ENCODE results near the gene PTPRU.
A peak's percentile ranks its signal among the peaks of the same experiment; 100 is the strongest.

The PTPRU gene

GRCh38 chr1:29186707-29187106 is 49.6 kb upstream of the PTPRU start:
- TF ChIP-seq SCRT2 (tag by site-specific recombination; IDR thresholded peaks at IDR 0.05) (0 out of 2 replicates have a peak, but pooled peaks have one; percentile 26), AEBP2 (tag by site-specific recombination; IDR thresholded peaks at IDR 0.05; ENCODE audit: borderline replicate concordance) (no peak), ZNF558 (tag by site-specific recombination; IDR thresholded peaks at IDR 0.05) (no peak), ZNF843 (tag by site-specific recombination; IDR thresholded peaks at IDR 0.05) (no peak), SCRT1 (tag by site-specific recombination; IDR thresholded peaks at IDR 0.05; ENCODE audit: borderline replicate concordance) (0 out of 2 replicates have a peak, but pooled peaks have one; percentile 15), ZNF561 (tag by site-specific recombination; IDR thresholded peaks at IDR 0.05; ENCODE audit: borderline replicate concordance) (no peak)
- H3K4me3 ChIP-seq (ENCODE audit: low read depth, low read length) = no peak overlapping the region
- no peaks in the 10 kb centered on the region for H3K36me3 ChIP-seq (ENCODE audit: control insufficient read depth in 2 of 2, insufficient read depth in 1 of 2, low read length in 2 of 2)
- no peaks in the 10 kb centered on the region for H3K9me3 ChIP-seq (ENCODE audit: control insufficient read depth, insufficient read depth, low read depth, low read length)
- no peak overlapping the region for H3K27ac ChIP-seq (ENCODE audit: extremely low read depth, low read depth, low read length)
- H3K4me1 ChIP-seq (ENCODE audit: control insufficient read depth, insufficient read depth, low read length) = no peaks in the 10 kb centered on the region
- POLR2A ChIA-PET = no interaction called here
- CTCF ChIA-PET = interaction anchor here (0.5 to 1.5 kb wide), 4 partner anchors 16 to 941 kb away, joined by 4 to 6 read pairs (median 6); no protein-coding TSS in a partner anchor

GRCh38 chr1:29190718-29191117 is 45.6 kb upstream of the PTPRU start:
- no peak overlapping the region for H3K4me3 ChIP-seq (ENCODE audit: low read depth, low read length)
- no peaks in the 10 kb centered on the region for H3K4me1 ChIP-seq (ENCODE audit: control insufficient read depth, insufficient read depth, low read length)
- peaks cover 0 to 36% of the 10 kb centered on the region in 2 experiments; a peak in 1 of 3 replicates for H3K36me3 ChIP-seq (ENCODE audit: control insufficient read depth in 2 of 2, insufficient read depth in 1 of 2, low read length in 2 of 2)
- H3K27ac ChIP-seq (ENCODE audit: extremely low read depth, low read depth, low read length) = no peak overlapping the region
- TF ChIP-seq ZNF654 (tag by site-specific recombination; IDR thresholded peaks at IDR 0.05; ENCODE audit: low read depth) = no peak
- TF ChIP-seq ZNF677 (tag by site-specific recombination; IDR thresholded peaks at IDR 0.05) = no peak
- no peak for TF ChIP-seq ZNF138 (tag by site-specific recombination; IDR thresholded peaks at IDR 0.05; ENCODE audit: borderline replicate concordance)
- no peak for TF ChIP-seq ZNF785 (tag by site-specific recombination; IDR thresholded peaks at IDR 0.05)
- TF ChIP-seq RBAK (tag by site-specific recombination; IDR thresholded peaks at IDR 0.05) = no peak
- TF ChIP-seq HIC1 (tag by site-specific recombination; IDR thresholded peaks at IDR 0.05) = no peak
- no peak for TF ChIP-seq ZNF521 (tag by site-specific recombination; IDR thresholded peaks at IDR 0.05)
- peak; percentile 48; the same call in 1 of the 2 replicates for TF ChIP-seq ZBTB6 (tag by site-specific recombination; IDR thresholded peaks at IDR 0.05)
- peak; percentile 38 for TF ChIP-seq SETDB1 (IDR thresholded peaks at IDR 0.05; ENCODE audit: insufficient read length, low read length)
- ChIA-PET POLR2A (no interaction called here), CTCF (no interaction called here)
- H3K9me3 ChIP-seq (ENCODE audit: control insufficient read depth, insufficient read depth, low read depth, low read length) = no peaks in the 10 kb centered on the region

GRCh38 chr1:29193879-29194455 is 42.4 kb upstream of the PTPRU start:
- POLR2A ChIA-PET = interaction anchor here (2.0 kb wide), 1 partner anchor 12 kb away, joined by 6 read pairs; the partner anchor contains the start of gene SRSF4

More at GRCh38 chr1:29193879-29194455, 42.4 kb upstream of the PTPRU start:
- H3K4me3 ChIP-seq (ENCODE audit: low read depth, low read length) = no peak overlapping the region
- H3K4me1 ChIP-seq (ENCODE audit: control insufficient read depth, insufficient read depth, low read length) = no peaks in the 10 kb centered on the region
- TF ChIP-seq ZNF426 (tag by site-specific recombination; IDR thresholded peaks at IDR 0.05) = no peak
- TF ChIP-seq ZNF530 (tag by site-specific recombination; IDR thresholded peaks at IDR 0.05; ENCODE audit: low read depth) = no peak
- TF ChIP-seq BCL11B (tag by site-specific recombination; IDR thresholded peaks at IDR 0.05; ENCODE audit: low read depth) = no peak
- TF ChIP-seq ZNF747 (tag by site-specific recombination; IDR thresholded peaks at IDR 0.05) = no peak
- H3K36me3 ChIP-seq (ENCODE audit: control insufficient read depth in 2 of 2, insufficient read depth in 1 of 2, low read length in 2 of 2) = peaks cover 0 to 63% of the 10 kb centered on the region in 2 experiments; a peak in 2 of 3 replicates
- H3K9me3 ChIP-seq (ENCODE audit: control insufficient read depth, insufficient read depth, low read depth, low read length) = no peaks in the 10 kb centered on the region
- H3K27ac ChIP-seq (ENCODE audit: extremely low read depth, low read depth, low read length) = no peak overlapping the region
- CTCF ChIA-PET = interaction anchor here (0.6 to 1.1 kb wide), 3 partner anchors 9 to 1015 kb away, joined by 3 to 5 read pairs (median 3); no protein-coding TSS in a partner anchor
